Measurements from ENCODE around the gene ZNF536.

DNA sequence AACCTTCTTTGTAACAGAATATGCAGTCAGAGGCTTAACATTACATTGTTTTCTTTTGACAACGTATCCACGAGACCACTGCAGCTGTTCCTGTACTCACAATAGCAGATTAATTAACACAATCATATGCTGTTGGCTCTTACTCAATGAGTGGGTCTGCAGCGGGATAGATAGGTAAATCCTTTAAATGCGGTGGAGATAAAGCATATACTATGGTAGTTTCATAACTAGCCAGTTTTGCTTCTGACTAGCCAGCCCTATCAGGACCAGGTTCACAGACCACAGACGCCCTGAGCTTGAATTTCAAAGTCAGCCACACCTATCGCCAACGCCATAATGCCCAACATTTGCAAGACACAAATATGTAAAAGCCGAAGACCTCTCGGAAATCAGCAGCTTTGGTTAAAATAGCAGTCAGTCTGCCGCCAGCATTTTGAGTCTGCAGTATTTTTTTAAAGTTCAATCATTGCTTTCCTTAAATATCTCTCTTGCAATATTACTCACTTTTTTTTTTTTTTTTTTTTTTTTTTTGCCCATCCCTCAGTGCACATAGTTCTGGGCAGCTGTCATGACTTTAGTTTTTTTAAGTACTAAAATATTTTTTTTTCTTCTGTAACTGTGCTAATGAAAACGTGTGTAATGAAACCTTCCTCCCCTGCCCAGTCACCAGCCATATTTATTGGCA, 120.5 kb downstream of the ZNF536 start:
- TF ChIP-seq, protein P1, sequence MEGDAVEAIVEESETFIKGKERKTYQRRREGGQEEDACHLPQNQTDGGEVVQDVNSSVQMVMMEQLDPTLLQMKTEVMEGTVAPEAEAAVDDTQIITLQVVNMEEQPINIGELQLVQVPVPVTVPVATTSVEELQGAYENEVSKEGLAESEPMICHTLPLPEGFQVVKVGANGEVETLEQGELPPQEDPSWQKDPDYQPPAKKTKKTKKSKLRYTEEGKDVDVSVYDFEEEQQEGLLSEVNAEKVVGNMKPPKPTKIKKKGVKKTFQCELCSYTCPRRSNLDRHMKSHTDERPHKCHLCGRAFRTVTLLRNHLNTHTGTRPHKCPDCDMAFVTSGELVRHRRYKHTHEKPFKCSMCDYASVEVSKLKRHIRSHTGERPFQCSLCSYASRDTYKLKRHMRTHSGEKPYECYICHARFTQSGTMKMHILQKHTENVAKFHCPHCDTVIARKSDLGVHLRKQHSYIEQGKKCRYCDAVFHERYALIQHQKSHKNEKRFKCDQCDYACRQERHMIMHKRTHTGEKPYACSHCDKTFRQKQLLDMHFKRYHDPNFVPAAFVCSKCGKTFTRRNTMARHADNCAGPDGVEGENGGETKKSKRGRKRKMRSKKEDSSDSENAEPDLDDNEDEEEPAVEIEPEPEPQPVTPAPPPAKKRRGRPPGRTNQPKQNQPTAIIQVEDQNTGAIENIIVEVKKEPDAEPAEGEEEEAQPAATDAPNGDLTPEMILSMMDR (IDR thresholded peaks at IDR 0.05; ENCODE audit: low read depth, low read length): no peak
- TF ChIP-seq EZH2phosphoT487 (IDR thresholded peaks at IDR 0.05; ENCODE audit: low read depth): no peak

All from OCI-LY3 (cell line).